Medulla oblongata (tissue), 1 donor: ENCODE data around the gene PAK5.
A peak's percentile ranks its signal among the peaks of the same experiment; 100 is the strongest.

Experiments used
- DNase-seq: peaks from one replicate; pipeline ENCODE4 v3.0.0-alpha.2; 2015; ENCODE audit errors: extremely low spot score

The PAK5 gene

GRCh38 chr20:9496155-9496554 lies 342.7 kb downstream of the PAK5 start:
- no peak for DNase-seq

GRCh38 chr20:9495701-9496100 lies 343.2 kb downstream of the PAK5 start:
- no peak for DNase-seq

DNA sequence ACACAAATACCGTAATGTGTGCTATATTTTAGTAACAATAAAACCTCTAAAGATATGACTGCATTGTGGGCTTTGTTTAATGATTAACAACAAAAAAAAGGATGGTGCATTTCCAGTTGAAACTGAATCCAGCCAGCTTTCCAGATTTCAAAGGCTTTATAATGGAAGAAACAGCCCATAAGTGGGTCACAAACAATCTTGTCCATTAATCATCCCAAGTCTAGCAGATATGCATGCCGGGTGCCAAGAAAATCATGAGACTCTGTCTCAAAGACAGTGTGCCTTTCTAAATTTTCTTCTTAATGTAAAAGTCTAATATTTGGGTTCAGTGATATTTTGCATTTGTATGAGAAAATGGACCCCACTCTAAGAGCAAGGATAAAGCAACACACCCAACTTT lies 345.1 kb downstream of the PAK5 start:
- DNase-seq: no peak

DNA sequence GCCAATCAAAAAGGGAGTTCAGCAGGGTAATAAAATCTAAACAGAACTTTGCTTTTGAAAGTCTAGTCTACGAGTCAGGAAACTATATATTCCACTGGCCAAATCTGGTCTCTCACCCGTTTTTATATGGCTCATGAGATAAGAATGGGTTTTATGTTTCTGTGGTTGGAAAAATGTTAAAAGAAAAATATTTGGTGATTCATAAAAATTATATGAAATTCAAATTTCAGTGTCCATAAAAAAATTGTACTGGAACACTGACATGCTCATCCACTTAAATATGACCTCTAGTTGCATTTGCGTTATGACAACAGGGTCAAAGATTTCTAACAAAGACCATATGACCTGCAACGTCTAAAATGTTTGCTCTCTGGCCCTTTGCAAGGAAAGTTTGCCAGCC lies 346.8 kb downstream of the PAK5 start:
- no peak for DNase-seq

GRCh38 chr20:9491324-9491723 lies 347.6 kb downstream of the PAK5 start:
- no peak for DNase-seq

DNA sequence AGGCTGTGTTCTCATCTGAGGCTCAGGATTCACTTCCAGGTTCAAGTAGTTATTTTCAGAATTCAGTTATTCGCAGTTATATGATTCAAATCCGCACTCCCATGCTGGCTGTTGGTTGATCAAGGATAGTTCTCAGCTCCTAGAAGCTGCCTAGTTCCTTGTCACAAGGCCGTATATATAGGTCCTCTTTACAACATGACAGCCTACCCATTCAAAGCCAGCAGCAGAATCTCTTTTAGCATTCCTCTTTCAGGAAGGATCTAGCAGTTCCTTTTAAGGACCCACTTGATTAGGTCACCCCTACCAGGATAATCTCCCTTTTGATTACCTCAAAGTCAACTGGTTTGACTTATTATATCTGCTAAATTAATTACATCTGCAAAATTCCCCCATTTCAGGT lies 348.2 kb downstream of the PAK5 start:
- DNase-seq: no peak

- DNase-seq: no peak
Observed at GRCh38 chr20:9490161-9490560, 348.7 kb downstream of the PAK5 start.

GRCh38 chr20:9488063-9488462 lies 350.8 kb downstream of the PAK5 start:
- DNase-seq: peak; percentile 89
